ENCODE data around the gene MPL. TPM values are rescaled to one million over a fixed set of nuclear protein-coding genes. Genes with fewer than 3 reads are reported as not detected.

The MPL gene
- total RNA-seq, 1 experiment from 2014 or later: 0.15 TPM

GRCh38 chr1:43311521-43311920 is 26.1 kb upstream of the MPL start (continued):
- TF ChIP-seq MXD4 (CRISPR knock-in tag; IDR thresholded peaks at IDR 0.05; ENCODE audit: borderline replicate concordance): no peak

GRCh38 chr1:43312212-43312623 is 25.4 kb upstream of the MPL start:
- no peaks in the 10 kb centered on the region for H3K4me1 Mint-ChIP-seq
- no peak overlapping the region for H3K27ac Mint-ChIP-seq
- ATAC-seq (no peak), DNase-seq (ENCODE audit: low spot score) (no peak)
- no peaks in the 10 kb centered on the region for H3K9me3 Mint-ChIP-seq
- no peaks in the 10 kb centered on the region for H3K36me3 Mint-ChIP-seq
- H3K27me3 Mint-ChIP-seq (ENCODE audit: low read depth): no peaks in the 10 kb centered on the region; the same call in 1 of the 2 replicates
- H3K4me3 Mint-ChIP-seq: no peak overlapping the region
- CTCF ChIA-PET: interaction anchor here (1.5 to 1.6 kb wide), 2 partner anchors 46 to 85 kb away, joined by 3 to 5 read pairs; partner anchors contain the start of gene CDC20
- TF ChIP-seq IRF2 (CRISPR knock-in tag; IDR thresholded peaks at IDR 0.05; ENCODE audit: borderline replicate concordance, low read depth): no peak
- POLR2A ChIA-PET: no interaction called here

GRCh38 chr1:43312663-43313515 is 24.7 kb upstream of the MPL start:
- H3K36me3 Mint-ChIP-seq: no peaks in the 10 kb centered on the region
- ChIA-PET CTCF (interaction anchor here (1.5 to 1.6 kb wide), 3 partner anchors 28 to 86 kb away, joined by 3 to 5 read pairs (median 3); partner anchors contain the start of genes C1orf210 and CDC20), POLR2A (no interaction called here)
- H3K27me3 Mint-ChIP-seq (ENCODE audit: low read depth): no peaks in the 10 kb centered on the region; the same call in 1 of the 2 replicates
- no peak for ATAC-seq
- DNase-seq (ENCODE audit: low spot score): no peak
- peaks cover 3% of the 10 kb centered on the region for H3K4me1 Mint-ChIP-seq
- H3K27ac Mint-ChIP-seq: no peak overlapping the region
- no peaks in the 10 kb centered on the region for H3K9me3 Mint-ChIP-seq
- H3K4me3 Mint-ChIP-seq: no peak overlapping the region
- TF ChIP-seq FOXP4 (CRISPR knock-in tag; IDR thresholded peaks at IDR 0.05) (no peak), AFF4 (CRISPR knock-in tag; IDR thresholded peaks at IDR 0.05; ENCODE audit: borderline replicate concordance) (no peak), EMX1 (CRISPR knock-in tag; IDR thresholded peaks at IDR 0.05) (no peak), NFE2L1 (CRISPR knock-in tag; IDR thresholded peaks at IDR 0.05) (no peak), ZNF263 (CRISPR knock-in tag; IDR thresholded peaks at IDR 0.05; ENCODE audit: low read depth) (no peak), E2F5 (CRISPR knock-in tag; IDR thresholded peaks at IDR 0.05) (no peak), ZNF532 (CRISPR knock-in tag; IDR thresholded peaks at IDR 0.05; ENCODE audit: borderline replicate concordance) (no peak), CBFB (CRISPR knock-in tag; IDR thresholded peaks at IDR 0.05; ENCODE audit: low read depth) (no peak), ZNF671 (CRISPR knock-in tag; IDR thresholded peaks at IDR 0.05) (no peak), ZSCAN18 (CRISPR knock-in tag; IDR thresholded peaks at IDR 0.05) (no peak), SOX15 (CRISPR knock-in tag; IDR thresholded peaks at IDR 0.05) (no peak), ZNF512 (CRISPR knock-in tag; IDR thresholded peaks at IDR 0.05; ENCODE audit: borderline replicate concordance) (no peak), ERG (CRISPR knock-in tag; IDR thresholded peaks at IDR 0.05) (no peak)
